Stimulated activated naive CD8-positive, alpha-beta T cell treated with anti-CD3 and anti-CD28 coated beads, Interleukin-15, Interleukin-2, amounts not matched to agents 100 ng/mL and 50 ng/mL, for 24 hours (primary cell): ENCODE data around the gene CDC25B.

Source experiments
- H3K27ac Mint-ChIP-seq: one replicate; pipeline ENCODE4 v1.8.0; 2021; ENCODE audit warnings: mild to moderate bottlenecking, mixed read lengths
- H3K27me3 Mint-ChIP-seq: one replicate; pipeline ENCODE4 v1.8.0; 2021; ENCODE audit warnings: mixed read lengths
- H3K36me3 Mint-ChIP-seq: one replicate; pipeline ENCODE4 v1.8.0; 2021; ENCODE audit warnings: low read depth, mixed read lengths
- H3K4me1 Mint-ChIP-seq: one replicate; pipeline ENCODE4 v1.8.0; 2021; ENCODE audit warnings: low read depth, mixed read lengths
- H3K4me3 Mint-ChIP-seq: one replicate; pipeline ENCODE4 v1.8.0; 2021; ENCODE audit warnings: mild to moderate bottlenecking, mixed read lengths
- H3K9me3 Mint-ChIP-seq: one replicate; pipeline ENCODE4 v1.8.0; 2021; ENCODE audit warnings: mixed read lengths

CDC25B gene

DNA sequence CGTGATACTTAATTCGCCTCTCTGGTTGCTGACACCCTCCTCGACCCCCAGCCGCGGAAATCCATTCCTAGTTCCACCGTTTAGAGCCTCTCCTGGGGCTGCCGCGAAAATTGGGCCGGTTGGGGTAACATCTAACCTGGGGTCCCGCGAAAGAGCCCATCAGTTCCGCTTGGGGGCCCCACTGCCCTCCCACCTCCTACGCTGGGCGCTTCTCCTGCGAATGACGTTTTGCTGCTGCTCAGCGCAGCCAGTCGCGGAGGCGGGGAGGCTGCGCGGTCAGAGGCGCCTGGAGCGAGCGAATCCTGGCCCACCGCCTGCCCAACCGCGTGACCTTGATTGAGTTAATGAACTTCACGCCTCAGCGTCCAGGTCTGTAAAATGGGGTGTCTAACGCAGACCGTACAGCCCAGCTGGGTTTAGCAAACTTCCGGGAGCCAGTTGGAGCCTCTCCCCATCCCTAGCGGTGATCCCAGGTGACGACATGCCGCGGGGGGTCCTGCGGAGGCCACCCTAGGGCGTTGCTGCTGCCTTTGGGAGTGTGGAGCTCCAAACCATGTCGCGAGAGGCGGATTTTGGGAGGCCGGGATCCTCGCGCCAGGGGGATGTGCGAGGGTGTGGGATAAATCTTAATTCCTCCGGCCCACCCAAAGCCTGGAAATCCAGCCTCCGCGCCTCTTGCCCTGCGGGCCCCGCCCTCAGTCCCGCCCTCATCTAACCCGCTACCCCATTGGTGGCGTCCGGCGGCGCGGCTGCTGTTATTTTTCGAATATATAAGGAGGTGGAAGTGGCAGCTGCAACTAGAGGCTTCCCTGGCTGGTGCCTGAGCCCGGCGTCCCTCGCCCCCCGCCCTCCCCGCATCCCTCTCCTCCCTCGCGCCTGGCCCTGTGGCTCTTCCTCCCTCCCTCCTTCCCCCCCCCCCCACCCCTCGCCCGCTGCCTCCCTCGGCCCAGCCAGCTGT lies at the start of gene CDC25B:
Gene CDC25B (plus strand): TSS at position 800 of the 958 bp plus-strand sequence. CDS start 222 bp downstream, outside the sequence.
- Mint-ChIP-seq H3K4me1 (peaks cover 51% of the 10 kb centered on the region), H3K4me3 (peak within 1 kb of the TSS; percentile 91), H3K9me3 (no peaks in the 10 kb centered on the region), H3K36me3 (peaks cover 14% of the 10 kb centered on the region), H3K27ac (peak within 1 kb of the TSS; percentile 98), H3K27me3 (no peaks in the 10 kb centered on the region)

DNA sequence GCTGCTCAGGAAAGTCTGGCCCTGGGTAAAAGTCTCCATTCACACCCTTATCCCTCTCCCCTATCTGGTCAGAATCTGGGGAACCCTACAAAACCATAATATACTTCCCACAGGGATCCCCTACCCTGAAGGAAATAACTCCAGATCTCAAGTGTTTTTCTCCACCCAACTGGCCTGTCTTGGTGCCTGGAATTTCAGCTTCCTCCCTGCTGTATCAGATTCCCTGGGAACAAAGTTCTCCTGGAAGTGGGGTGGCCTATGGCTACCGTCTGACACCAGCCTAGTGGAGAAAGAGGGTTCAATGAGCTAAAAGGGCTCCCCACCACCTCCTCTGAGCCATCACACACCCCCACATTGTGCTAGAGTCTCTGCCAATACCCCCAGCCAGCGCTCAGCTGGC lies 48.6 kb upstream of the CDC25B start:
- H3K4me1 Mint-ChIP-seq: peaks cover 12% of the 10 kb centered on the region
- no peaks in the 10 kb centered on the region for H3K36me3 Mint-ChIP-seq
- H3K4me3 Mint-ChIP-seq: no peak overlapping the region
- H3K9me3 Mint-ChIP-seq: no peaks in the 10 kb centered on the region
- no peak overlapping the region for H3K27ac Mint-ChIP-seq
- H3K27me3 Mint-ChIP-seq: peaks cover 6% of the 10 kb centered on the region

DNA sequence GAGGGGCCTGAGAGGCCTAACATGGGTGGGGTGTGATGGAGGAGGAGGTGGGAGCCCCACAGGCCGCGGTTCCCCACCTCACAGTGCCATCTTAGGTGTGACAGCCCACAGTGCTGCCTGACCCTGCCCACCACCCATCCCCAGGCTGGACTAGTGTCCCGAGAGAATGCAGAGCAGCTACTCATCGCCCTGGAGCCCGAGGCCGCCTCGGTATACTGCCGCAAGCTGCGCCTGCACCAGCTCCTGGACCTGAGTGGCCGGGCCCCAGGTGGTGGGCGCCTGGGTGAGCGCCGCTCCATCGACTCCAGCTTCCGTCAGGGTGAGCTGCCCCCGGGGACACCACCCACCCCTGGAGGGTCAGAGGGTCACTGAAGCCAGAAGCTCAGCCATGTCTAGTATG lies 48.0 kb upstream of the CDC25B start:
- no peak overlapping the region for H3K4me3 Mint-ChIP-seq
- peaks cover 6% of the 10 kb centered on the region for H3K27me3 Mint-ChIP-seq
- no peaks in the 10 kb centered on the region for H3K9me3 Mint-ChIP-seq
- H3K27ac Mint-ChIP-seq: no peak overlapping the region
- H3K36me3 Mint-ChIP-seq: no peaks in the 10 kb centered on the region
- peaks cover 15% of the 10 kb centered on the region for H3K4me1 Mint-ChIP-seq

DNA sequence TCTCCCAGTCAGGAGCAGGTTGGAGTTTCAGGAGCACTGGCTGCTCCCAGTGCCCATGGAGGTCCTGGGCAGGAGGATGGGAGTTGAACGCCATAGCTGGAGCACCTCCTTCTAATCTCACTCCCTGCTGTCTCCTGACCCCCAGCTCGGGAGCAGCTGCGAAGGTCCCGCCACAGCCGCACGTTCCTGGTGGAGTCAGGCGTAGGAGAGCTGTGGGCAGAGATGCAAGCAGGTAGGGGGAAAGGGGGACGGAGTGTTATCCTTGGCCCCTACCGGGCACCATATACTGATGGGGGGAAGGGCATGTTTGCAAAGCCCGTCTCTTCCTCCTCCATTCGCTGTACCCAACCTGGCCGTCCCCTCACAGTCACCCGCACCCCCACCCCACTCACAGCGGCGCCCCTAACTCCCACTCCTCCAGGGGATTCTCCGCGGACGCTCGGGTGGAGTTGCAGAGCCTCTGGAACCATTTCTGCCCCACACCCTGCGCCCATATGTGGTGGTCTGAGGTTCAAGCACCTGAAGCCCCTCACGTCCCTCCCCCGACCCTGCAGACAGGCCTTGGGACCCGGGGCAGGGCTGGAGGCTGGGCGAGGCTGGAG lies 46.9 kb upstream of the CDC25B start:
- Mint-ChIP-seq H3K27me3 (peaks cover 6% of the 10 kb centered on the region), H3K27ac (no peak overlapping the region), H3K4me1 (peaks cover 15% of the 10 kb centered on the region), H3K4me3 (no peak overlapping the region), H3K9me3 (no peaks in the 10 kb centered on the region), H3K36me3 (no peaks in the 10 kb centered on the region)

DNA sequence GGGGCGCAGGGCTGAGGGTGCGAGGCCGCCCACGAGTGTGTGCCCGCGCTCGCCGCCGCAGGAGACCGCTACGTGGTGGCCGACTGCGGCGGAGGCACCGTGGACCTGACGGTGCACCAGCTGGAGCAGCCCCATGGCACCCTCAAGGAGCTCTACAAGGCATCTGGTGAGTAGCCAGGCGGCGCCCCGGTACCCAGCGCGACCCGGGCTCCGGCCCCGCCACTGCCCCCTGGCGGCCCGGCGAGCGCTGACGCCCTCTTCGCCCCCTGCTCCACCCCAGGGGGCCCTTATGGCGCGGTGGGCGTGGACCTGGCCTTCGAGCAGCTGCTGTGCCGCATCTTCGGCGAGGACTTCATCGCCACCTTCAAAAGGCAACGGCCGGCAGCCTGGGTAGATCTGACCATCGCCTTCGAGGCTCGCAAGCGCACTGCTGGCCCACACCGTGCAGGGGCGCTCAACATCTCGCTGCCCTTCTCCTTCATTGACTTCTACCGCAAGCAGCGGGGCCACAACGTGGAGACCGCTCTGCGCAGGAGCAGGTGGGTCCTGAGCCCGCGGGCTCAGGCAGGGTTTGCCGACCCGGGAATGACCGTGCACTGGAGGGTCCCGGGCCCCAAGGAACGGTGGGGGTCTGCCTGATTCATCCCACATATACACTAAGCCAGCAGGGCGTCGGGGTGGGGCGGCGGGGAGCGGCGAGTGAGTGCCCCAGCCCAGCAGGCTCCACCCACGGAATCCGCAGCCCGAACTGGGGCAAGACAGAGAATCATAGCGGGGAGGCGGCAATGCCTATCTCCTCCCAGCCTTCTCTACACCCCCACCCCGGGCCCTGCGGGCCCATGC lies 46.2 kb upstream of the CDC25B start:
- Mint-ChIP-seq H3K27ac (no peak overlapping the region), H3K36me3 (no peaks in the 10 kb centered on the region), H3K9me3 (no peaks in the 10 kb centered on the region), H3K27me3 (no peaks in the 10 kb centered on the region), H3K4me1 (peaks cover 15% of the 10 kb centered on the region), H3K4me3 (no peak overlapping the region)

DNA sequence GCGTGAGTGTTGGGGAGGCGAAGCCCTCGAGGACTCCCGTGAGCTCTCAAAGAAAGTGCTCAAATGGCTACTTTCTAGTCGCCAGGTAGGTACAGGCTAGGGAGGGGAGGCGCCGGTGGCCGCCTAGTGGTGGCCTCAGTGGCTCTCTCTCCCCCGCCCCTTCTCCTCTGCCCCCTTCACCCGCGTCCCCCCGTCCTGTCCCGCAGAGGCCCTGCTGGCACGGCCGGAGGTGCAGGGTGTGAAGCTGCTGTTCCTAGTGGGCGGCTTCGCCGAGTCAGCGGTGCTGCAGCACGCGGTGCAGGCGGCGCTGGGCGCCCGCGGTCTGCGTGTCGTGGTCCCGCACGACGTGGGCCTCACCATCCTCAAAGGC lies 44.8 kb upstream of the CDC25B start:
- Mint-ChIP-seq H3K4me3 (no peak overlapping the region), H3K36me3 (no peaks in the 10 kb centered on the region), H3K9me3 (no peaks in the 10 kb centered on the region), H3K4me1 (peaks cover 8% of the 10 kb centered on the region), H3K27me3 (no peaks in the 10 kb centered on the region), H3K27ac (no peak overlapping the region)

DNA sequence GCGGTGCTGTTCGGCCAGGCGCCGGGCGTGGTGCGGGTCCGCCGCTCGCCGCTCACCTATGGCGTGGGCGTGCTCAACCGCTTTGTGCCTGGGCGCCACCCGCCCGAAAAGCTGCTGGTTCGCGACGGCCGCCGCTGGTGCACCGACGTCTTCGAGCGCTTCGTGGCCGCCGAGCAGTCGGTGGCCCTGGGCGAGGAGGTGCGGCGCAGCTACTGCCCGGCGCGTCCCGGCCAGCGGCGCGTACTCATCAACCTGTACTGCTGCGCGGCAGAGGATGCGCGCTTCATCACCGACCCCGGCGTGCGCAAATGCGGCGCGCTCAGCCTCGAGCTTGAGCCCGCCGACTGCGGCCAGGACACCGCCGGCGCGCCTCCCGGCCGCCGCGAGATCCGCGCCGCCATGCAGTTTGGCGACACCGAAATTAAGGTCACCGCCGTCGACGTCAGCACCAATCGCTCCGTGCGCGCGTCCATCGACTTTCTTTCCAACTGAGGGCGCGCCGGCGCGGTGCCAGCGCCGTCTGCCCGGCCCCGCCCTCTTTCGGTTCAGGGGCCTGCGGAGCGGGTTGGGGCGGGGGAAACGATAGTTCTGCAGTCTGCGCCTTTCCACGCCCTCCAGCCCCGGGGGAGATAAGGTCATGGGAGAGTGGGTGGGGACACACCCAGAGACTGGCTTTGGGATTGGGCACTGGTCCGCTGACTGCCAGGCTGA lies 44.3 kb upstream of the CDC25B start:
- peaks cover 5% of the 10 kb centered on the region for H3K36me3 Mint-ChIP-seq
- H3K4me1 Mint-ChIP-seq: peaks cover 8% of the 10 kb centered on the region
- H3K9me3 Mint-ChIP-seq: no peaks in the 10 kb centered on the region
- no peaks in the 10 kb centered on the region for H3K27me3 Mint-ChIP-seq
- H3K4me3 Mint-ChIP-seq: peak overlapping the region; percentile 69
- peak overlapping the region; percentile 58 for H3K27ac Mint-ChIP-seq

DNA sequence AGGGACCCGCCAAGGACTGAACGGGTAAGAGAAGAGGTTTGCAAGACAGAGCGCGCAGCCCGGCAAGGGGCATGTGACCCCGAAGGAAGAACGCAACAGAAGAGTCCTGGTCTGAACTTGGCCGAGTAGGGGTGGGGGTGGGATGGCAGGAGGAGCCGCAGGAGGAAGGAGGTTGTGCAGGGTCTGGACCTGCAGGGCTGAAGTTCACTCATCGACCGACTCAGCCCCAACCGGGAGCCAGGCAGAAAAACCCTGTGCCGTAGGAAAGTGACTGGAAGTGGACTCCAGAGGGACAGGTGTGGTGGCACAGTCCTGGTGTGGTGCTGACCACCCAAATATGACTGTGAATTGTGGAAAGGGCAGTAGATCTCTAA lies 43.7 kb upstream of the CDC25B start:
- Mint-ChIP-seq H3K27me3 (no peaks in the 10 kb centered on the region), H3K4me1 (peaks cover 8% of the 10 kb centered on the region), H3K4me3 (peak overlapping the region; percentile 69), H3K36me3 (peaks cover 7% of the 10 kb centered on the region), H3K9me3 (no peaks in the 10 kb centered on the region), H3K27ac (peak overlapping the region; percentile 58)

DNA sequence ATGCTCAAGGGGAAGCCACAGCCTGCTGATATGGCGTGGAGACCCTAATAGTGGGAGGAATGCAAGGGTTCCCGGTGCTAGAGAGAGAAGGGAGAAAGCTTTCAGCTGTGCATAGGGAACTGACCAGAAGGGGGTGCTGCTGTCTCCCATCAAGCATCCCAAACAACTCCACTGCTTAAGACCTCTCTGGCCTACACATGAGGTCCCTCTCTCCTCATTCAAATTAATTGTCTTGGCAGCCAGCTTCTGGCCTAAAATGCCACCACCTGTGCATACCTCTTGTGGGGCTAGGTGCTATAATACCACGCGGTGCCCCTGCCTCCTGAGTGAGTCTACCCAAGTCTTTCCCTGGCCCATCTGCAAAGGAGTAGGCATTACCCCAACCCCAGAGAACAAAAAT lies 43.0 kb upstream of the CDC25B start:
- no peak overlapping the region for H3K27ac Mint-ChIP-seq
- H3K9me3 Mint-ChIP-seq: no peaks in the 10 kb centered on the region
- peaks cover 8% of the 10 kb centered on the region for H3K4me1 Mint-ChIP-seq
- no peaks in the 10 kb centered on the region for H3K27me3 Mint-ChIP-seq
- peaks cover 14% of the 10 kb centered on the region for H3K36me3 Mint-ChIP-seq
- no peak overlapping the region for H3K4me3 Mint-ChIP-seq

DNA sequence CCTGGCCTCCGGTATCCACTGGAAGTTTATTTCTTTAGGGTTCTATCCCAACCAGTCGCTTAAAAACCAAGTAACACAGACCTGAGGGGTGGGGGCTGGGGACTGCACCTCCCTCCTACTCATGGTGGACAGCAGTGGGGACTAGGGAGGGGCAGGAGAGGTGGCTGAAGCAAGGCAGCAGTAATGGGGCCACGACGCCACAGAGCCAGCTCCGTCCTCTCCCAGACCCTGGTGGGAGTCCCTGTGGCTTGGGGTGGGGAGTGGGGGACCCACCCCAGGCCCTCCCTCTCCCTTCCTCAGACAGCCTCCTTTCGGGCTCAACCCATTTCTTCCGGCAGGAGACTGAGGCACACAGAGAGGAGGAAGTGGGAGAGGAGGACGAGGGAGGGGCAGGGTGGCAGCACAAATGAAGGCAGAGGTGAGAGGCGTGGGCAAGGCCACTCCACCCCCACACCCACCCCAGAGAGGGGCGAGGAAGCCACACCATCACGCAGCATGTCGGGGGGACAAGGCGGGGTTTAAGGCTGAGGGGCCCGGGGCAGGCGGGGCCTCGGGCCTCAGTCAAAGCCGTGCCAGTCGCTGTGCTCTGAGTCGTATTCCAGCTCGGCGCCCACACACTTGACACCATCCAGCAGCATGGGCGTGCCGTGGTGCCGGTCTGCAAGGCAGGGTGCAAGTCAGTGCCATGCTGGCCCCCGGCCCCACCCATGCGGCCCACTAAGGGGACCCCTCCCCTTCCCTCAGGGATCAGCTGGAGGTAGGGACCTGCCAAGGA lies 42.4 kb upstream of the CDC25B start:
- Mint-ChIP-seq H3K27me3 (no peaks in the 10 kb centered on the region), H3K36me3 (peaks cover 16% of the 10 kb centered on the region), H3K4me3 (no peak overlapping the region), H3K27ac (no peak overlapping the region), H3K9me3 (no peaks in the 10 kb centered on the region), H3K4me1 (peaks cover 8% of the 10 kb centered on the region)

DNA sequence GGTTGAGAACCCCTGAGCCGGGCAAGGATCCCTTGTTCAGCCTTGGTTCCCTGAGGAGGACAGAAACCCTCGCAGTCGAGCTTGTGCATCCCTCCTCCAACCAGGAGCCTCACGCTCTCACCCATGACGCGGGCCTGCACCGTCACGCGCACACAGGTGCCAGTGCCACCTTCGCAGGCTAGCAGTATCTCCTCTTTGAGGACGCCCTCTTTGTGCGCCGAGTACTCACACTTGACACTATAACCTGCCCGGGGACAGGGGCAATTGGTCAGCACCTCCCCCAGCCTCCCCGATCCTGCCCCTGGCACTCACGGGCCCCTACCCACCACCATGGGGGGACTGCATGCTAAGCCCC lies 41.9 kb upstream of the CDC25B start:
- Mint-ChIP-seq H3K27me3 (no peaks in the 10 kb centered on the region), H3K9me3 (no peaks in the 10 kb centered on the region), H3K4me1 (peaks cover 8% of the 10 kb centered on the region), H3K36me3 (peaks cover 16% of the 10 kb centered on the region), H3K4me3 (no peak overlapping the region), H3K27ac (no peak overlapping the region)

DNA sequence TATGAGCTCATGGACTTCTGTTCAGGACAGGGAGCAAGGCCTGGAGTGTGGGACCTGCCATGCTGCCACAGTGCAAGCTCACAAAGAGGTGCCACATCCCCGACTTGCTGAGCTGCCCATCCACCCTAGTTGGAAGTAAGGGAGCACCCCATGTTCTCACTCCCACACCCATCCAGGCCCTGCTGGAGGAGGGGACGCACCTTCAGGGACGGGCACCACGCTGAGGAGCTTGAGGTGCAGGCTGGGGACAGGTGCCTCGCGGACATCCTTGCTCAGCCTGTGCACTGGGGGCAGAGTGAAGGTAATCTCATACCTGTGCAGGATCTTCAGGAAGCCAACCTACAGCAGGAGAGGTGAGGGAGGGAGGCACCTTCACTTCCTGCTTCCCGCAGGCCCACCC lies 40.8 kb upstream of the CDC25B start:
- Mint-ChIP-seq H3K4me3 (no peak overlapping the region), H3K4me1 (peaks cover 8% of the 10 kb centered on the region), H3K9me3 (no peaks in the 10 kb centered on the region), H3K27ac (no peak overlapping the region), H3K36me3 (peaks cover 16% of the 10 kb centered on the region), H3K27me3 (no peaks in the 10 kb centered on the region)

DNA sequence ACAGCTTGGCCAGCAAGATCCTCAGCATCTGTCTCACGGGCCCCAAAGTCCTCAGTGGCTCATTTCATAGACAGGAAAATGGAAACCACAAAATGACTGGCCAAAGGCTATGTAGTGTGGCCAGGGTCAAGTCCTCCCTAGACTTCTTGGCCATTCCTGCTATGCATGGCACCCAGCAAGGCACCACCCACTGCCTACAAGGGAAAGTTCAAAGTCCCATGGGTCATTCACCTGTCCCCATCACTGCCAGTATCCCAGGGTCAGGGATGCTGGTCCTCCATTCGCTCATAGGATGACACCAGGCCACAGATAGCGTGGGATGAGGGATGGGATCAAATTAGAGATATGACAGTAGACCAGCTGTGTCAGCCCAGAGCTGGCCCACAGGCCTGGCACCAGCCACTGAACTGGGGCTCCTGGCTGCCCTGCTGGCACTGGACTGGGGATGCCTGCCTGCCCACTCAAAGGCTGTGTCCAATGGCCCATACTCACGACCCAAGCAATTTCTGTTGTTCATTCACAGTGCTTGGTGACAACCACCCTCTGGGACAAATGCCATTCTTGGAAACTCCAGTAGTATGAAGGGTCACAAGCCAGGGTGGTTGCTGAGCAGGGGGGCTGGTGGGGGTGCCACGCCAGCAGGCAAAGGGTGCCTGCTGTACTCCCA lies 40.2 kb upstream of the CDC25B start:
- H3K27me3 Mint-ChIP-seq: no peaks in the 10 kb centered on the region

More for the DNA sequence above, 40.2 kb upstream of the CDC25B start:
- Mint-ChIP-seq H3K4me3 (no peak overlapping the region), H3K36me3 (peaks cover 16% of the 10 kb centered on the region), H3K4me1 (peaks cover 8% of the 10 kb centered on the region), H3K27ac (no peak overlapping the region), H3K9me3 (no peaks in the 10 kb centered on the region)
